SK-N-SH treated with all-trans-retinoic acid at 6 μM for 48 hours (cell line): Measurements from ENCODE around the gene PDE7B.

ENCODE experiments used
- BACH2 ChIP-seq: fragments of 250-450 bp; sonication (Bioruptor Pico); IDR thresholded peaks from 2 replicates; pipeline ENCODE4 v1.9.0; 2021; ENCODE audit warnings: mild to moderate bottlenecking, borderline replicate concordance
- CSRNP3 ChIP-seq: fragments of 250-450 bp; sonication (Bioruptor Pico); IDR thresholded peaks from 2 replicates; pipeline ENCODE4 v1.5.1; 2021; ENCODE audit warnings: mild to moderate bottlenecking, moderate library complexity
- PATZ1 ChIP-seq: fragments of 250-450 bp; sonication (Bioruptor Pico); IDR thresholded peaks from 2 replicates; pipeline ENCODE4 v1.8.0; 2020; ENCODE audit warnings: mild to moderate bottlenecking, moderate library complexity, borderline replicate concordance
- TOX ChIP-seq: fragments of 250-450 bp; sonication (Bioruptor Pico); IDR thresholded peaks from 2 replicates; pipeline ENCODE4 v1.8.0; 2021; ENCODE audit warnings: mild to moderate bottlenecking, moderate library complexity, borderline replicate concordance
- TSHZ2 ChIP-seq: fragments of 250-450 bp; sonication (Bioruptor Pico); IDR thresholded peaks from 2 replicates; pipeline ENCODE4 v1.5.0; 2020; ENCODE audit warnings: mild to moderate bottlenecking, moderate library complexity
- ZNF70 ChIP-seq: fragments of 450-650 bp; formaldehyde crosslinking; IDR thresholded peaks from 2 replicates; pipeline ENCODE4 v1.5.0; 2020; ENCODE audit warnings: mild to moderate bottlenecking, moderate library complexity
- ZNF8 ChIP-seq: fragments of 450-650 bp; formaldehyde crosslinking; IDR thresholded peaks from 2 replicates; pipeline ENCODE4 v1.5.0; 2020; ENCODE audit warnings: mild to moderate bottlenecking, moderate library complexity

- TF ChIP-seq ZNF8 = no peak
- TF ChIP-seq ZNF70 = no peak
- no peak for TF ChIP-seq PATZ1 (CRISPR knock-in tag)
- no peak for TF ChIP-seq TOX
- no peak for TF ChIP-seq BACH2
- no peak for TF ChIP-seq CSRNP3 (CRISPR knock-in tag)
- no peak for TF ChIP-seq TSHZ2 (CRISPR knock-in tag)
Measured at GRCh38 chr6:136015531-136015930, 164.0 kb downstream of the PDE7B start.
